ENCODE measurements around the gene FBRSL1. TPM values are rescaled to one million over a fixed set of nuclear protein-coding genes. Genes with fewer than 3 reads are reported as not detected.

The FBRSL1 gene
- total and polyA plus RNA-seq, 2 of the 8 experiments (the other 6 are each of a cell fraction or from before 2014, with no cell fraction given), result 18.4 to 109 TPM

- TF ChIP-seq POLR2A (IDR thresholded peaks at IDR 0.05; ENCODE audit: control extremely low read depth in 1 of 2, low read depth in 2 of 2, low read length in 2 of 2) (no peak), POU5F1 (IDR thresholded peaks at IDR 0.05; ENCODE audit: low read depth, low read length) (no peak), KDM5A (IDR thresholded peaks at IDR 0.05; ENCODE audit: low read length) (no peak), EZH2 (IDR thresholded peaks at IDR 0.05; ENCODE audit: low read depth, low read length, severe bottlenecking) (no peak), SIX5 (IDR thresholded peaks at IDR 0.05; ENCODE audit: low read depth, low read length) (no peak), FOSL1 (IDR thresholded peaks at IDR 0.05; ENCODE audit: insufficient read depth, low read depth, low read length) (no peak), MAFK (IDR thresholded peaks at IDR 0.05; ENCODE audit: low read depth, low read length) (no peak)
These were observed 7.8 kb downstream of the FBRSL1 start (continued) for GRCh38 chr12:132497514-132498405.
